ENCODE results near the gene LTA4H.

Gene LTA4H

DNA sequence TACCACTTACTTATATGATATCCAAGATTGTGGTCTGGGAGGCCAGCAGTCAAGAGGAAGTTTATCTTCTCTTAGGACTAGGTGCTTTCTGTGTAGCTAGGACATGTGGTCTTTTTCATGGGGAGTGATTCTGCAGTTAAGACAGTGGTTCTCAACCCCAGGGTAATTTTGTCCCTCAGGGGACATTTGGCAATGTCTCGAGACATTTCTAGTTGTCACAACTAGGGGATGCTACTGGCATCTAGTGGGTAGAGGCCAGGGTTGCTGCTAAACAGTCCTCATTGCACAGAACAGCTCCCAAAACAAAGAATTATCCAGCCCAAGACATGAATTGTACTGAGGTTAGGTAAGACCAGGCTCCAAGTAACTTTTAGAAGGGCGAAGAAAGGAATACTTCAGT lies 72.3 kb downstream of the LTA4H start:
- H3K4me3 Mint-ChIP-seq: no peak overlapping the region
- TF ChIP-seq CTCF (IDR thresholded peaks at IDR 0.05; ENCODE audit: unreplicated experiment in 3 of 3): no peak
- no peaks in the 10 kb centered on the region for H3K9me3 Mint-ChIP-seq
- H3K27ac Mint-ChIP-seq: no peak overlapping the region
- H3K27me3 Mint-ChIP-seq (ENCODE audit: low read depth): peaks cover 3% of the 10 kb centered on the region
- H3K36me3 Mint-ChIP-seq (ENCODE audit: low read depth): no peaks in the 10 kb centered on the region
- H3K4me1 Mint-ChIP-seq: no peaks in the 10 kb centered on the region

GRCh38 chr12:95962222-95962621 lies 73.2 kb downstream of the LTA4H start:
- no peaks in the 10 kb centered on the region for H3K4me1 Mint-ChIP-seq
- peaks cover 3% of the 10 kb centered on the region for H3K27me3 Mint-ChIP-seq (ENCODE audit: low read depth)
- no peak overlapping the region for H3K27ac Mint-ChIP-seq
- no peak overlapping the region for H3K4me3 Mint-ChIP-seq
- H3K36me3 Mint-ChIP-seq (ENCODE audit: low read depth): no peaks in the 10 kb centered on the region
- TF ChIP-seq CTCF (IDR thresholded peaks at IDR 0.05; ENCODE audit: unreplicated experiment in 3 of 3): no peak
- H3K9me3 Mint-ChIP-seq: no peaks in the 10 kb centered on the region

DNA sequence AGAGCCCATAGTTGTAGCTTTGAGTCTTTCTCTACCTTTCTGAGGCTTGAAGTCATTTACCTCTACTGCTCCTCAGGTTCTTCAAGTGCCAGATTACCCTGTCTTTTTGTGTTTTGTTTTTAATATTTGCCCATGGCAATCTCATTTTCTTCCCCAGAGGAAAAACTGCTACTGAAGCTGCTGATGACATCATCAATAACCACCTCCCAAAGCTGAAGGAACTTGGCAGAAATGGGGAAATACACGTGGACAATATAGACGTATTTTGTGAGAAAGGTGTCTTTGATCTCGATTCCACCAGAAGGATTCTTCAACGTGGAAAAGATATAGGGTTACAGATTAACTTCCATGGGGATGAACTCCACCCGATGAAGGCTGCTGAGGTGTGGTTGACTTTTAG lies 75.1 kb downstream of the LTA4H start:
- no peak for TF ChIP-seq CTCF (IDR thresholded peaks at IDR 0.05; ENCODE audit: unreplicated experiment in 3 of 3)
- peaks cover 3% of the 10 kb centered on the region for H3K27me3 Mint-ChIP-seq (ENCODE audit: low read depth)
- H3K27ac Mint-ChIP-seq: no peak overlapping the region
- no peaks in the 10 kb centered on the region for H3K4me1 Mint-ChIP-seq
- H3K36me3 Mint-ChIP-seq (ENCODE audit: low read depth): no peaks in the 10 kb centered on the region
- H3K9me3 Mint-ChIP-seq: no peaks in the 10 kb centered on the region
- H3K4me3 Mint-ChIP-seq: no peak overlapping the region

GRCh38 chr12:95959107-95959506 lies 76.3 kb downstream of the LTA4H start:
- Mint-ChIP-seq H3K27me3 (ENCODE audit: low read depth) (peaks cover 5% of the 10 kb centered on the region), H3K9me3 (no peaks in the 10 kb centered on the region), H3K36me3 (ENCODE audit: low read depth) (no peaks in the 10 kb centered on the region), H3K27ac (no peak overlapping the region), H3K4me3 (no peak overlapping the region), H3K4me1 (no peaks in the 10 kb centered on the region)
- peak in 1 of 3 experiments; percentile 10 for TF ChIP-seq CTCF (IDR thresholded peaks at IDR 0.05; ENCODE audit: unreplicated experiment in 3 of 3)

DNA sequence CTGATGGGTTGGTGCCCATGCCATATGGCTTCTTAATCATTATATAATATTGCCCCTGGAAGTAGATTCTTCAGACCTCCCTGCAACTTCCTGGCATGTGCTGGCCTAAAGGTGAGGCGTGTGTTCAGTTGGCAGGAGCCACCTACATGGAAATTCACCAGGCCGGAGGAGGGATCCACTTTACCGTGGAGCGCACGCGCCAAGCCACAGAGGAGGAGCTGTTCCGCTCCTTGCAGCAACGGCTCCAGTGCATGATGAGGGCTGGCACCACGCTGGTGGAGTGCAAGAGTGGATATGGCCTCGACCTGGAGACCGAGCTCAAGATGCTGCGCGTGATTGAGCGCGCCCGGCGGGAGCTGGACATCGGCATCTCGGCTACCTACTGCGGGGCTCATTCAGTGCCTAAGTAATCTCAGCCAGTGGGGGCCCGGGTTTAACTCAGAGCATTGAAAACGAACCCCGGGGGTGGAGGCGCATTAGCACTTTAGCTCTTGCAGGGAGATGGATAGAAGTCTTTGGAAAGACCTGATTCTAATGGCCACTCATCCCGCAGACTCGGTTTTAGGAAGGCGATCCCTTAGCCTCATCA lies 78.7 kb downstream of the LTA4H start:
- no peak for TF ChIP-seq CTCF (IDR thresholded peaks at IDR 0.05; ENCODE audit: unreplicated experiment in 3 of 3)
- Mint-ChIP-seq H3K27ac (no peak overlapping the region), H3K4me1 (no peaks in the 10 kb centered on the region), H3K36me3 (ENCODE audit: low read depth) (no peaks in the 10 kb centered on the region), H3K9me3 (peaks cover under 1% of the 10 kb centered on the region), H3K4me3 (no peak overlapping the region), H3K27me3 (ENCODE audit: low read depth) (peaks cover 6% of the 10 kb centered on the region)

DNA sequence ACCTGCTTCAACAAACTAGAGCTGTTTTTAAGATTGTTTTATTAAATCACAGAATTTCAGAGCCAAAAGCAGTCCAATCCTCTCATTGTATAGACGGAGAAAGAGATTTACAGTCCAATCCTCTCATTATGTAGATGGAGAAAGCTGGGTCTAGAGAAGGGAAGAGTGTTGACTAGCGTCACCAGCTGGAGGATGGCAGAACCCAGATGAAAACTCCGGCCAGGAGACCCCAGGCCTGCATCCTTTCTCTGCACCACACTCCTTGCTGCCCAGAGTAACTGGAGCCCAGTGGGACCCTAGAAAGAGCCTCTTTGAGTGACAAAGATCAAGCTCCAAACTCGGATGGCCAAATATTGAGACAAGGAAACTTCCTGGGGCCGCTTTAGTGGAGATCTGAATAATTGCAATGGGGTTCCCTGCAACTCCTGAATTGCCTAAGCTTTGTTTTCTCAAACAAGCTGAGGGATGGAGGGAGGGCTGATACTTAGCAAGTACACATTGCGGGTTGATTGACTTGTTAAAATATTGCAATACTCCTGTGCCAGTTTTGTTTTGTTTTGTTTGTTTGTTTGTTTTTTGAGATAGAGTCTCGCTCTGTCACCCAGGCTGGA lies 79.7 kb downstream of the LTA4H start:
- no peak overlapping the region for H3K27ac Mint-ChIP-seq
- no peaks in the 10 kb centered on the region for H3K36me3 Mint-ChIP-seq (ENCODE audit: low read depth)
- H3K4me3 Mint-ChIP-seq: no peak overlapping the region
- no peak for TF ChIP-seq CTCF (IDR thresholded peaks at IDR 0.05; ENCODE audit: unreplicated experiment in 3 of 3)
- peaks cover 7% of the 10 kb centered on the region for H3K9me3 Mint-ChIP-seq
- peaks cover 6% of the 10 kb centered on the region for H3K27me3 Mint-ChIP-seq (ENCODE audit: low read depth)
- H3K4me1 Mint-ChIP-seq: no peaks in the 10 kb centered on the region

Data from nephron (organoid).